ENCODE results near the gene ATF7IP2. TPM values are rescaled to one million over a fixed set of nuclear protein-coding genes. Genes with fewer than 3 reads are reported as not detected.

ATF7IP2 gene
- total and polyA plus RNA-seq, 2 of the 13 experiments (the other 11 are each of a cell fraction or from before 2014, with no cell fraction given) = 117 to 217 TPM

DNA sequence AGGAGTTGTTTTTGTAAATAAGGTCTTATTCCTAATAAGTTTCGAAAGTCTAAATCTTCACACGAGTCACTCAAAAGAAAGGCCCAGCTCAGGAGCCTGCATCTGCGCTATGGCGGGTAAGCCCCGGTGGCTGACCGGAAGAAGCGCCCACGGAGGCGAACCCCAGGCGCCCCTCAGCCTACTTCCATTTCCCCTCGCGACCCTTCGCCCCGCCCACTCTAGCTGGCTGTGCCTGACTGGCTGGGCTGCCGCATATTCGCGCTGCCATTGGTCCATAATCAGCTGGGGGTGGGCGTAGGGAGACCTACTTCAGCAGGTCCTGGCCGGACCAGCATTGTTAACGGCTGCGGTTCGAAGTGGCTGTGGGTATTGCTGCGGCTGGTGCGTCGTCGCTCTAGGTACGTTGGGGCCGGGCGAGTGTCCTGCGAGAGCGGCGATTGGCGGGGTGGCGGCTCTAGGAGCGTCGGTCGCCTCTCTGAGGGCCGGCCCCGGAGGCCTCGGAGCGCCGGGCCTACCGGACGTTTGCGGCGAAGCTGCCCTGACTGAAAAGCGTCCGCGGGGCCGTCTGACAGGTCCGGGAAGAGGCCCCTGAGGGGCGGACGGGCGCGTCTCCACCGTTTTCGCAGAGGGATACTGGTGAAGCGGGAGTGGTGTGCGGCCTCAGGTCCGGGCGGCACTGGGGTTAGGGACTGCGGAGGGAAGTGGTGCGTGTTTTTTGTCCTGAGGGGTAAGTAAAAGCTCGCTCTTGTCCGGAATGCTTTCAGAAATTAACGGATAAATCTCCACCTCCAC lies at the start of gene ATF7IP2 (continued):
- TF ChIP-seq, protein P1, sequence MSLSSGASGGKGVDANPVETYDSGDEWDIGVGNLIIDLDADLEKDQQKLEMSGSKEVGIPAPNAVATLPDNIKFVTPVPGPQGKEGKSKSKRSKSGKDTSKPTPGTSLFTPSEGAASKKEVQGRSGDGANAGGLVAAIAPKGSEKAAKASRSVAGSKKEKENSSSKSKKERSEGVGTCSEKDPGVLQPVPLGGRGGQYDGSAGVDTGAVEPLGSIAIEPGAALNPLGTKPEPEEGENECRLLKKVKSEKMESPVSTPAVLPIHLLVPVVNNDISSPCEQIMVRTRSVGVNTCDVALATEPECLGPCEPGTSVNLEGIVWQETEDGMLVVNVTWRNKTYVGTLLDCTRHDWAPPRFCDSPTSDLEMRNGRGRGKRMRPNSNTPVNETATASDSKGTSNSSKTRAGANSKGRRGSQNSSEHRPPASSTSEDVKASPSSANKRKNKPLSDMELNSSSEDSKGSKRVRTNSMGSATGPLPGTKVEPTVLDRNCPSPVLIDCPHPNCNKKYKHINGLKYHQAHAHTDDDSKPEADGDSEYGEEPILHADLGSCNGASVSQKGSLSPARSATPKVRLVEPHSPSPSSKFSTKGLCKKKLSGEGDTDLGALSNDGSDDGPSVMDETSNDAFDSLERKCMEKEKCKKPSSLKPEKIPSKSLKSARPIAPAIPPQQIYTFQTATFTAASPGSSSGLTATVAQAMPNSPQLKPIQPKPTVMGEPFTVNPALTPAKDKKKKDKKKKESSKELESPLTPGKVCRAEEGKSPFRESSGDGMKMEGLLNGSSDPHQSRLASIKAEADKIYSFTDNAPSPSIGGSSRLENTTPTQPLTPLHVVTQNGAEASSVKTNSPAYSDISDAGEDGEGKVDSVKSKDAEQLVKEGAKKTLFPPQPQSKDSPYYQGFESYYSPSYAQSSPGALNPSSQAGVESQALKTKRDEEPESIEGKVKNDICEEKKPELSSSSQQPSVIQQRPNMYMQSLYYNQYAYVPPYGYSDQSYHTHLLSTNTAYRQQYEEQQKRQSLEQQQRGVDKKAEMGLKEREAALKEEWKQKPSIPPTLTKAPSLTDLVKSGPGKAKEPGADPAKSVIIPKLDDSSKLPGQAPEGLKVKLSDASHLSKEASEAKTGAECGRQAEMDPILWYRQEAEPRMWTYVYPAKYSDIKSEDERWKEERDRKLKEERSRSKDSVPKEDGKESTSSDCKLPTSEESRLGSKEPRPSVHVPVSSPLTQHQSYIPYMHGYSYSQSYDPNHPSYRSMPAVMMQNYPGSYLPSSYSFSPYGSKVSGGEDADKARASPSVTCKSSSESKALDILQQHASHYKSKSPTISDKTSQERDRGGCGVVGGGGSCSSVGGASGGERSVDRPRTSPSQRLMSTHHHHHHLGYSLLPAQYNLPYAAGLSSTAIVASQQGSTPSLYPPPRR (CRISPR knock-in tag; IDR thresholded peaks at IDR 0.05; ENCODE audit: borderline replicate concordance) = 0 out of 2 replicates have a peak, but pooled peaks have one; percentile 33
- TF ChIP-seq EED (CRISPR knock-in tag; IDR thresholded peaks at IDR 0.05) (peak; percentile 95), RARA (CRISPR knock-in tag; IDR thresholded peaks at IDR 0.05) (peak; percentile 68), NR0B2 (CRISPR knock-in tag; IDR thresholded peaks at IDR 0.05) (peak; percentile 97), ZNF512B (CRISPR knock-in tag; IDR thresholded peaks at IDR 0.05; ENCODE audit: borderline replicate concordance) (peak; percentile 99), ZNF572 (CRISPR knock-in tag; IDR thresholded peaks at IDR 0.05) (peak; percentile 75; the same call in 1 of the 2 replicates), PAXIP1 (CRISPR knock-in tag; conservative IDR thresholded peaks at IDR 0.05) (peak; percentile 69), JARID2 (CRISPR knock-in tag; IDR thresholded peaks at IDR 0.05; ENCODE audit: insufficient replicate concordance) (peak; percentile 45)
- TF ChIP-seq, protein P2, sequence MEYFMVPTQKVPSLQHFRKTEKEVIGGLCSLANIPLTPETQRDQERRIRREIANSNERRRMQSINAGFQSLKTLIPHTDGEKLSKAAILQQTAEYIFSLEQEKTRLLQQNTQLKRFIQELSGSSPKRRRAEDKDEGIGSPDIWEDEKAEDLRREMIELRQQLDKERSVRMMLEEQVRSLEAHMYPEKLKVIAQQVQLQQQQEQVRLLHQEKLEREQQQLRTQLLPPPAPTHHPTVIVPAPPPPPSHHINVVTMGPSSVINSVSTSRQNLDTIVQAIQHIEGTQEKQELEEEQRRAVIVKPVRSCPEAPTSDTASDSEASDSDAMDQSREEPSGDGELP (IDR thresholded peaks at IDR 0.05; ENCODE audit: borderline replicate concordance, low read depth) = peak; percentile 85; the same call in 1 of the 2 replicates
- TF ChIP-seq, protein P3, sequence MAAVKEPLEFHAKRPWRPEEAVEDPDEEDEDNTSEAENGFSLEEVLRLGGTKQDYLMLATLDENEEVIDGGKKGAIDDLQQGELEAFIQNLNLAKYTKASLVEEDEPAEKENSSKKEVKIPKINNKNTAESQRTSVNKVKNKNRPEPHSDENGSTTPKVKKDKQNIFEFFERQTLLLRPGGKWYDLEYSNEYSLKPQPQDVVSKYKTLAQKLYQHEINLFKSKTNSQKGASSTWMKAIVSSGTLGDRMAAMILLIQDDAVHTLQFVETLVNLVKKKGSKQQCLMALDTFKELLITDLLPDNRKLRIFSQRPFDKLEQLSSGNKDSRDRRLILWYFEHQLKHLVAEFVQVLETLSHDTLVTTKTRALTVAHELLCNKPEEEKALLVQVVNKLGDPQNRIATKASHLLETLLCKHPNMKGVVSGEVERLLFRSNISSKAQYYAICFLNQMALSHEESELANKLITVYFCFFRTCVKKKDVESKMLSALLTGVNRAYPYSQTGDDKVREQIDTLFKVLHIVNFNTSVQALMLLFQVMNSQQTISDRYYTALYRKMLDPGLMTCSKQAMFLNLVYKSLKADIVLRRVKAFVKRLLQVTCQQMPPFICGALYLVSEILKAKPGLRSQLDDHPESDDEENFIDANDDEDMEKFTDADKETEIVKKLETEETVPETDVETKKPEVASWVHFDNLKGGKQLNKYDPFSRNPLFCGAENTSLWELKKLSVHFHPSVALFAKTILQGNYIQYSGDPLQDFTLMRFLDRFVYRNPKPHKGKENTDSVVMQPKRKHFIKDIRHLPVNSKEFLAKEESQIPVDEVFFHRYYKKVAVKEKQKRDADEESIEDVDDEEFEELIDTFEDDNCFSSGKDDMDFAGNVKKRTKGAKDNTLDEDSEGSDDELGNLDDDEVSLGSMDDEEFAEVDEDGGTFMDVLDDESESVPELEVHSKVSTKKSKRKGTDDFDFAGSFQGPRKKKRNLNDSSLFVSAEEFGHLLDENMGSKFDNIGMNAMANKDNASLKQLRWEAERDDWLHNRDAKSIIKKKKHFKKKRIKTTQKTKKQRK (IDR thresholded peaks at IDR 0.05; ENCODE audit: low read length) = no peak
